Measurements from ENCODE around the gene OLFML2A. TPM values are rescaled to one million over a fixed set of nuclear protein-coding genes. Genes with fewer than 3 reads are reported as not detected.
A peak's percentile ranks its signal among the peaks of the same experiment; 100 is the strongest.

Gene OLFML2A
- total and polyA plus RNA-seq, 2 of the 13 experiments (the other 11 are each of a cell fraction or from before 2014, with no cell fraction given), result 0.01 to 0.02 TPM

DNA sequence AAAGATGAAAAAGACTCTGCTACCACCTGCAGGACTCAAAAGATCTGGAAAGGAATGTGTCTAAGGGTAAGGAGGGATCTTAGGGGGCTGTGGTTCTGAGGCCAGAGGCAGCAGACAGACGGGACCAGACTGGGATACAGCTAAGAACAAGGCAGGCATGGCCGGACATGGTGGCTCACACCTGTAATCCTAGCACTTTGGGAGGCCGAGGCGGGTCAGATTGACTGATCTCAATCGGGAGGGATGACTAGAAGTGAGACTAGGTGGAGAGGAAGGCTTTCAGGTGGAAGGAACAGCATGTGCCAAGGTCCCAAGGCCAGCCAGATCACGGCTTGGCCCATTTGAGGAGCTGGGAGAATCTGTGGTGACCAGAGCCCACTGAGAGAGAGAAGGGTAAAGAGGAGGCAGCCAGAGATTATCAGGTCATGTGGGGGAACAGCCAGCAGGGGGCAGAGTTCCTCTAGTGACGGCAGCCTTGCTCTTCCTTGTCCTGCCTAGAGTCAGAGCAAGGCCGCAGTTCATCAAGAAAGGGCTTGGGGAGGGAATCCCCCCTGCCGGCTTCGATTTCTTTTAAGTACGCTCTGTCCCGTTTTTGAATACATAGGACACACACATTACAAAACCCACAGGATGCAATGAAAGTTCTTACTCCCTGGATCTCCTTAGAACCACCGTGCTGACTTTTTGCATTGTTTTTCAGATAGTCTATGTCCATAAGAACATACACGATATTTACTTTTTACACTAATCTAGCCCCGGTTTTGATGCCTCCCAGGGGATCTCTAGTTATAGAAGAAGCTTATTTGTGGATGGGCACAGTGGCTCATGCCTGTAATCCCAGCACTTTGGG lies 2.6 kb upstream of the OLFML2A start (continued):
- TF ChIP-seq, protein P1, sequence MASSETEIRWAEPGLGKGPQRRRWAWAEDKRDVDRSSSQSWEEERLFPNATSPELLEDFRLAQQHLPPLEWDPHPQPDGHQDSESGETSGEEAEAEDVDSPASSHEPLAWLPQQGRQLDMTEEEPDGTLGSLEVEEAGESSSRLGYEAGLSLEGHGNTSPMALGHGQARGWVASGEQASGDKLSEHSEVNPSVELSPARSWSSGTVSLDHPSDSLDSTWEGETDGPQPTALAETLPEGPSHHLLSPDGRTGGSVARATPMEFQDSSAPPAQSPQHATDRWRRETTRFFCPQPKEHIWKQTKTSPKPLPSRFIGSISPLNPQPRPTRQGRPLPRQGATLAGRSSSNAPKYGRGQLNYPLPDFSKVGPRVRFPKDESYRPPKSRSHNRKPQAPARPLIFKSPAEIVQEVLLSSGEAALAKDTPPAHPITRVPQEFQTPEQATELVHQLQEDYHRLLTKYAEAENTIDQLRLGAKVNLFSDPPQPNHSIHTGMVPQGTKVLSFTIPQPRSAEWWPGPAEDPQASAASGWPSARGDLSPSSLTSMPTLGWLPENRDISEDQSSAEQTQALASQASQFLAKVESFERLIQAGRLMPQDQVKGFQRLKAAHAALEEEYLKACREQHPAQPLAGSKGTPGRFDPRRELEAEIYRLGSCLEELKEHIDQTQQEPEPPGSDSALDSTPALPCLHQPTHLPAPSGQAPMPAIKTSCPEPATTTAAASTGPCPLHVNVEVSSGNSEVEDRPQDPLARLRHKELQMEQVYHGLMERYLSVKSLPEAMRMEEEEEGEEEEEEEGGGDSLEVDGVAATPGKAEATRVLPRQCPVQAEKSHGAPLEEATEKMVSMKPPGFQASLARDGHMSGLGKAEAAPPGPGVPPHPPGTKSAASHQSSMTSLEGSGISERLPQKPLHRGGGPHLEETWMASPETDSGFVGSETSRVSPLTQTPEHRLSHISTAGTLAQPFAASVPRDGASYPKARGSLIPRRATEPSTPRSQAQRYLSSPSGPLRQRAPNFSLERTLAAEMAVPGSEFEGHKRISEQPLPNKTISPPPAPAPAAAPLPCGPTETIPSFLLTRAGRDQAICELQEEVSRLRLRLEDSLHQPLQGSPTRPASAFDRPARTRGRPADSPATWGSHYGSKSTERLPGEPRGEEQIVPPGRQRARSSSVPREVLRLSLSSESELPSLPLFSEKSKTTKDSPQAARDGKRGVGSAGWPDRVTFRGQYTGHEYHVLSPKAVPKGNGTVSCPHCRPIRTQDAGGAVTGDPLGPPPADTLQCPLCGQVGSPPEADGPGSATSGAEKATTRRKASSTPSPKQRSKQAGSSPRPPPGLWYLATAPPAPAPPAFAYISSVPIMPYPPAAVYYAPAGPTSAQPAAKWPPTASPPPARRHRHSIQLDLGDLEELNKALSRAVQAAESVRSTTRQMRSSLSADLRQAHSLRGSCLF (CRISPR knock-in tag; IDR thresholded peaks at IDR 0.05; ENCODE audit: borderline replicate concordance), result no peak
- TF ChIP-seq ZKSCAN8 (CRISPR knock-in tag; IDR thresholded peaks at IDR 0.05; ENCODE audit: borderline replicate concordance) (0 out of 2 replicates have a peak, but pooled peaks have one; percentile 47), ZNF350 (CRISPR knock-in tag; IDR thresholded peaks at IDR 0.05; ENCODE audit: borderline replicate concordance, low read depth) (peak; percentile 45; the same call in 1 of the 2 replicates), DNMT1 (CRISPR knock-in tag; IDR thresholded peaks at IDR 0.05) (no peak), NR2F1 (CRISPR knock-in tag; IDR thresholded peaks at IDR 0.05) (no peak), IRF2 (CRISPR knock-in tag; IDR thresholded peaks at IDR 0.05) (peak; percentile 25; the same call in 1 of the 2 replicates), ZFAT (CRISPR knock-in tag; conservative IDR thresholded peaks at IDR 0.05) (no peak), ZFY (CRISPR knock-in tag; IDR thresholded peaks at IDR 0.05) (peak; percentile 52; the same call in 1 of the 2 replicates), XRCC5 (optimal IDR thresholded peaks at IDR 0.05; ENCODE audit: low read length) (no peak), ZNF724P (CRISPR knock-in tag; IDR thresholded peaks at IDR 0.05; ENCODE audit: borderline replicate concordance) (no peak), RXRB (CRISPR knock-in tag; IDR thresholded peaks at IDR 0.05; ENCODE audit: borderline replicate concordance) (peak; percentile 20; the same call in 1 of the 2 replicates), ZNF205 (CRISPR knock-in tag; IDR thresholded peaks at IDR 0.05) (0 out of 2 replicates have a peak, but pooled peaks have one; percentile 22), ZFX (CRISPR knock-in tag; IDR thresholded peaks at IDR 0.05; ENCODE audit: low read depth) (peak; percentile 77), SIN3B (IDR thresholded peaks at IDR 0.05; ENCODE audit: low read length) (no peak), MEIS1 (CRISPR knock-in tag; IDR thresholded peaks at IDR 0.05; ENCODE audit: borderline replicate concordance) (0 out of 2 replicates have a peak, but pooled peaks have one; percentile 23)
- TF ChIP-seq, protein P2, sequence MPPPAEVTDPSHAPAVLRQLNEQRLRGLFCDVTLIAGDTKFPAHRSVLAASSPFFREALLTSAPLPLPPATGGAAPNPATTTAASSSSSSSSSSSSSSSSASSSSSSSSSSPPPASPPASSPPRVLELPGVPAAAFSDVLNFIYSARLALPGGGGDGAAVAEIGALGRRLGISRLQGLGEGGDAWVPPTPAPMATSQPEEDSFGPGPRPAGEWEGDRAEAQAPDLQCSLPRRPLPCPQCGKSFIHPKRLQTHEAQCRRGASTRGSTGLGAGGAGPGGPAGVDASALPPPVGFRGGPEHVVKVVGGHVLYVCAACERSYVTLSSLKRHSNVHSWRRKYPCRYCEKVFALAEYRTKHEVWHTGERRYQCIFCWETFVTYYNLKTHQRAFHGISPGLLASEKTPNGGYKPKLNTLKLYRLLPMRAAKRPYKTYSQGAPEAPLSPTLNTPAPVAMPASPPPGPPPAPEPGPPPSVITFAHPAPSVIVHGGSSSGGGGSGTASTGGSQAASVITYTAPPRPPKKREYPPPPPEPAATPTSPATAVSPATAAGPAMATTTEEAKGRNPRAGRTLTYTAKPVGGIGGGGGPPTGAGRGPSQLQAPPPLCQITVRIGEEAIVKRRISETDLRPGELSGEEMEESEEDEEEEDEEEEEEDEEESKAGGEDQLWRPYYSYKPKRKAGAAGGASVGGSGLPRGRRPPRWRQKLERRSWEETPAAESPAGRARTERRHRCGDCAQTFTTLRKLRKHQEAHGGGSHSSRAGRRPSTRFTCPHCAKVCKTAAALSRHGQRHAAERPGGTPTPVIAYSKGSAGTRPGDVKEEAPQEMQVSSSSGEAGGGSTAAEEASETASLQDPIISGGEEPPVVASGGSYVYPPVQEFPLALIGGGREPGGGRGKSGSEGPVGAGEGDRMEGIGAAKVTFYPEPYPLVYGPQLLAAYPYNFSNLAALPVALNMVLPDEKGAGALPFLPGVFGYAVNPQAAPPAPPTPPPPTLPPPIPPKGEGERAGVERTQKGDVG (CRISPR knock-in tag; IDR thresholded peaks at IDR 0.05; ENCODE audit: borderline replicate concordance), result 0 out of 2 replicates have a peak, but pooled peaks have one; percentile 32
- TF ChIP-seq, protein P3, sequence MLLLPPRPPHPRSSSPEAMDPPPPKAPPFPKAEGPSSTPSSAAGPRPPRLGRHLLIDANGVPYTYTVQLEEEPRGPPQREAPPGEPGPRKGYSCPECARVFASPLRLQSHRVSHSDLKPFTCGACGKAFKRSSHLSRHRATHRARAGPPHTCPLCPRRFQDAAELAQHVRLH (CRISPR knock-in tag; IDR thresholded peaks at IDR 0.05; ENCODE audit: borderline replicate concordance, low read depth), result peak; percentile 61; the same call in 1 of the 2 replicates
- TF ChIP-seq, protein P4, sequence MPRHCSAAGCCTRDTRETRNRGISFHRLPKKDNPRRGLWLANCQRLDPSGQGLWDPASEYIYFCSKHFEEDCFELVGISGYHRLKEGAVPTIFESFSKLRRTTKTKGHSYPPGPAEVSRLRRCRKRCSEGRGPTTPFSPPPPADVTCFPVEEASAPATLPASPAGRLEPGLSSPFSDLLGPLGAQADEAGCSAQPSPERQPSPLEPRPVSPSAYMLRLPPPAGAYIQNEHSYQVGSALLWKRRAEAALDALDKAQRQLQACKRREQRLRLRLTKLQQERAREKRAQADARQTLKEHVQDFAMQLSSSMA (CRISPR knock-in tag; IDR thresholded peaks at IDR 0.05), result no peak

Data from HepG2 (cell line).